ENCODE results near the gene GET4. TPM values are rescaled to one million over a fixed set of nuclear protein-coding genes. Genes with fewer than 3 reads are reported as not detected.

The GET4 gene
- total RNA-seq, 4 donors from 2014 or later: 18.4 to 34.8 (median 28.7) TPM

DNA sequence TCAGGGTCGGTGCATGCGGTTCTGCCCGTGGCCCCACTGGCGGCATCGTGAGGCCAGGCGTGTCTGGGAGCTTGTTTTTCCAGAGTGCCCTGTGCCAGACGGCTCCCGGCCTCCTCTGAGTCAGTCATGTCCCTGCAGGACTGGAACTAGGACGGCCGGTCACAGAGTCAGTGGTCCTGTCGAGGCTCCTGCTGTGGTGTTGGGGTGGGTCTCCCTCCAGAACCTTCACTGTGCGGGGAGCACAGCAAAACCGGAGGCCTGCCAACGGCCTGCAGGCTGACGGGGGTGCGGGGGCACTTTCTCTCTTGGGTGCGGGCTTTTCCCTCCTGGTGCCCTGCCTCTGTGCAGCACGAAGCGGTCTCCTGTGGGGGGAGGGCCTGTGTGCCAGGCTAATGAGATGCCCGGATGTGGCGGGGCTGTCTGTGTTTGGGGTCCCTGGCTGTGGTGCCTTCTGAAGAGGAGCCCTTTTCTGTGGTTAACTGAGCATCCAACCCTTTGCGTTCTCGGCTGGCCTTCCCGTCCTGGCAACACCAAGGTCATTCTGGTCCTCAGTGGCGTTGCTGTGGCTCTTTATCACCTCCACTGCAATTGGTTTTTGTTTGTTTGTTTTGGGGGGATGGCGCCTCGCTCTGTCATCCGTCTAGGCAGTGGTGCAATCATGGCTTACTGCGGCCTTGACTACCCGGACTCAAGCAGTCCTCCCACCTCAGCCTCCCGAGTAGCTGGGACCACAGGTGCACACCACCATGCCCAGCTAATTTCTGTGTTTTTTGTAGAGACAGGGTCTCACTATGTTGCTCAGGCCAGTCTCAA is 8.0 kb downstream of the GET4 start:
- Histone ChIP-seq H3K4me3 (no peak overlapping the region), H3K27ac (peak overlapping the region in 1 of 4 donors; percentile 21), H3K9me3 (no peaks in the 10 kb centered on the region), H3K4me1 (peaks cover 0 to 69% (median 18%) of the 10 kb centered on the region in 3 donors), H3K36me3 (peaks cover 0 to 37% of the 10 kb centered on the region in 2 donors), H3K27me3 (no peaks in the 10 kb centered on the region)
- no peak for ATAC-seq
- 85 to 90% methylated on average over 7 to 13 of the region's 31 CpGs for WGBS, 2 donors (ENCODE audit: low coverage in 1 of 2)
- no peak for TF ChIP-seq POLR2A (IDR thresholded peaks at IDR 0.05)
- TF ChIP-seq EP300 (IDR thresholded peaks at IDR 0.05): no peak

- Histone ChIP-seq H3K27ac (no peak overlapping the region), H3K27me3 (no peaks in the 10 kb centered on the region), H3K4me1 (peaks cover 0 to 59% (median 13%) of the 10 kb centered on the region in 3 donors), H3K9me3 (no peaks in the 10 kb centered on the region), H3K4me3 (no peak overlapping the region), H3K36me3 (peaks cover 0 to 40% of the 10 kb centered on the region in 2 donors)
- TF ChIP-seq, protein P1, sequence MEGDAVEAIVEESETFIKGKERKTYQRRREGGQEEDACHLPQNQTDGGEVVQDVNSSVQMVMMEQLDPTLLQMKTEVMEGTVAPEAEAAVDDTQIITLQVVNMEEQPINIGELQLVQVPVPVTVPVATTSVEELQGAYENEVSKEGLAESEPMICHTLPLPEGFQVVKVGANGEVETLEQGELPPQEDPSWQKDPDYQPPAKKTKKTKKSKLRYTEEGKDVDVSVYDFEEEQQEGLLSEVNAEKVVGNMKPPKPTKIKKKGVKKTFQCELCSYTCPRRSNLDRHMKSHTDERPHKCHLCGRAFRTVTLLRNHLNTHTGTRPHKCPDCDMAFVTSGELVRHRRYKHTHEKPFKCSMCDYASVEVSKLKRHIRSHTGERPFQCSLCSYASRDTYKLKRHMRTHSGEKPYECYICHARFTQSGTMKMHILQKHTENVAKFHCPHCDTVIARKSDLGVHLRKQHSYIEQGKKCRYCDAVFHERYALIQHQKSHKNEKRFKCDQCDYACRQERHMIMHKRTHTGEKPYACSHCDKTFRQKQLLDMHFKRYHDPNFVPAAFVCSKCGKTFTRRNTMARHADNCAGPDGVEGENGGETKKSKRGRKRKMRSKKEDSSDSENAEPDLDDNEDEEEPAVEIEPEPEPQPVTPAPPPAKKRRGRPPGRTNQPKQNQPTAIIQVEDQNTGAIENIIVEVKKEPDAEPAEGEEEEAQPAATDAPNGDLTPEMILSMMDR (IDR thresholded peaks at IDR 0.05): no peak
- no peak for TF ChIP-seq POLR2A (IDR thresholded peaks at IDR 0.05)
- no peak for TF ChIP-seq EP300 (IDR thresholded peaks at IDR 0.05)
- TF ChIP-seq POLR2AphosphoS5 (IDR thresholded peaks at IDR 0.05): no peak
- ATAC-seq: no peak
- 70 to 93% methylated on average over 3 to 4 of the region's 25 CpGs for WGBS, 2 donors (ENCODE audit: low coverage in 1 of 2)
Observed at GRCh38 chr7:885261-885892, 9.0 kb downstream of the GET4 start.

- H3K4me3 ChIP-seq: no peak overlapping the region
- peaks cover 0 to 52% (median 13%) of the 10 kb centered on the region in 3 donors for H3K4me1 ChIP-seq
- 60 to 70% methylated on average over 1 to 2 of the region's 30 CpGs for WGBS, 2 donors (ENCODE audit: low coverage in 1 of 2)
- TF ChIP-seq POLR2A (IDR thresholded peaks at IDR 0.05): no peak
- TF ChIP-seq, protein P1 (IDR thresholded peaks at IDR 0.05): no peak
- no peak for TF ChIP-seq POLR2AphosphoS5 (IDR thresholded peaks at IDR 0.05)
- no peak for TF ChIP-seq EP300 (IDR thresholded peaks at IDR 0.05)
- peaks cover 0 to 47% of the 10 kb centered on the region in 2 donors for H3K36me3 ChIP-seq
- no peaks in the 10 kb centered on the region for H3K27me3 ChIP-seq
- ATAC-seq: no peak
- no peak overlapping the region for H3K27ac ChIP-seq
- no peaks in the 10 kb centered on the region for H3K9me3 ChIP-seq
Observed at GRCh38 chr7:885893-886625, 9.7 kb downstream of the GET4 start.

DNA sequence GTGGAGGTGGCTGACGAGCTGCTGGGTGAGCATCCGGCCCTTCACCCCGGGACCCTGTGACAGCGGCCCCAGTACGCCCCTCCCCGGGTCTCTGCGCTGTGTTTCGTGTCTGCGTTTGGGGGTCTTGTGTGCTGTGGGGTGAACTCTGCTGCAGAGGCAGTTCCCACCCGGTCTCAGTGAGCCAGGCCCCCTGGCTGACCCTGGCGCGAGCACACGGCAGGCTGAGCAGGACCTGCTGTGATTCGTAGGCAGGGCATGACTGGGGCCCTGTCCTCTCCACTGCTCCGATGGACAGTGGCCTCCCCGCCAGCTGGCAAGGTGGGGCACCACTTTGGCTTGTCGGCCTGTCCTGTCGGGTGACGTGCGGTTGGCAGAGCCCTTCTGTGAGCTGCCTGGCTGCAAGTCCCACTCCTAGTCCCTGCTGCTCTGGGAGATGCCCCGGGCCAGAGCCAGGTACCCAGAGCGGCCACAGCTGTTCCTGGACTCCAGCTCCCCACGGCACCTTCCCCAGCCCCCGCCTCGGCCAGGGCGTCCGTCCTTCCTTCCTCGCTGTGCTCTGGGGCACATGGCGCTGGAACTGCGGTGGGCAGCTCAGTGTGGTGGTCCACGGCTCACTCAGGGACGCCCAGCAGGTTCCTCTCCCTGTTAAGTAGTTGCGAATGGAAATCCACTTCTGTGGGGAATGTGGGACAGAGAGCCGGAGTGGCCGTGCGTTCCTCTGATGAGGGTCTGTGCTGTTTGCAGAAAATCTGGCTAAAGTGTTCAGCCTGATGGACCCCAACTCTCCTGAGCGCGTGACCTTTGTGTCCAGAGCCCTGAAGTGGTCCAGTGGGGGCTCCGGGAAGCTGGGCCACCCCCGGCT is 10.5 kb downstream of the GET4 start:
- Histone ChIP-seq H3K9me3 (no peaks in the 10 kb centered on the region), H3K36me3 (peaks cover 0 to 55% of the 10 kb centered on the region in 2 donors), H3K27ac (no peak overlapping the region), H3K27me3 (no peaks in the 10 kb centered on the region), H3K4me3 (no peak overlapping the region), H3K4me1 (peaks cover 0 to 46% (median 13%) of the 10 kb centered on the region in 3 donors)
- TF ChIP-seq, protein P1 (IDR thresholded peaks at IDR 0.05): no peak
- no peak for TF ChIP-seq EP300 (IDR thresholded peaks at IDR 0.05)
- no peak for TF ChIP-seq POLR2A (IDR thresholded peaks at IDR 0.05)
- no peak for TF ChIP-seq POLR2AphosphoS5 (IDR thresholded peaks at IDR 0.05)
- WGBS, 2 donors (ENCODE audit: low coverage in 1 of 2): no CpG with 5 or more reads among the region's 40 CpGs
- no peak for ATAC-seq

All from gastroesophageal sphincter (tissue), 4 donors.